ENCODE measurements around the gene FKBP10.
"Not testable (repeated sequence)": the region's sequence is repeated elsewhere in the genome, so short reads cannot be mapped to it uniquely, and the experiment has no call there.

Gene FKBP10

DNA sequence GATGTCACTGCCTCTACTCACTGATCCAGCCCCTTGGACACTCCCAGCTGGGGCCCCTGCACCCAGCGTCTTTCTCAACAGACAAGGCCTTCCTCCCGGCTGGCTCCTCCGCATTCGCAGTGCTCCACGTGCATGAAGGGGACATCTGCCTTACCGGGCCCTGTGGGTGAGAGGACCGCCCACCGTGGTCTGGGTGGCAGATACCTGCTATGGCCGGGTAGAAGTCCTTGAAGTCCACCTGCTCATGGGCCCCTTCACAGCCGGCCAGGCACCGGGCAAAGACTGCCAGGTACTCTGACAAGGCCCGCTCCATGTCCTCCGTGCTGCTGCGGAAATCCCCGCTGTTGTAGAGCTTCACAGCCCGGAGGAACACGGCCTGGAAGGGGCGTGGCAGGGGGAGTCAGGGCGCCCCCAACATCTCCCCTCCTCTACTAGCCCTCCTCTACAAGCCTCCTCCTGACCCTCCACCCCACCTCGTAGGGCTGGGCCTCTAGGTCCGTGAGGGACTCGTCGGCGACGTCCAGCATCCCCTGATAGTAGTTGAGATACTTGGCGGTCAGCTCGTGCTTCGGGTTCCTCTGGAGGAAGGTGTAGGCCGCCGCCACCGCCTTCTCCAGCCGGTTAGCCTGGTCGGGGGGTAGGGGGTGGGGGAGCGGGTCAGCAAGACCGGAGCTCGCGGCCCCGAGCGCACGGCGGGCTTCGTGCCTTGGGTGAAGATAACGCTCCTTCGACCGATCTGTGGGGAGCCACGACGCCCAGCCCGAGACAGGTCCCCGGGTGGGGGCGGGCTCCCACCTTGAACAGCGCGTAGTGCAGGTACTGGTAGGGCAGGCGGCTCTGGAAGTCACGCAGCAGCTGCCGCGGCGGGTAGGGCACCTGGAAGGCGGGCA, 1.9 kb upstream of the FKBP10 start:
- no peak for DNase-seq (ENCODE audit: low read depth)

DNA sequence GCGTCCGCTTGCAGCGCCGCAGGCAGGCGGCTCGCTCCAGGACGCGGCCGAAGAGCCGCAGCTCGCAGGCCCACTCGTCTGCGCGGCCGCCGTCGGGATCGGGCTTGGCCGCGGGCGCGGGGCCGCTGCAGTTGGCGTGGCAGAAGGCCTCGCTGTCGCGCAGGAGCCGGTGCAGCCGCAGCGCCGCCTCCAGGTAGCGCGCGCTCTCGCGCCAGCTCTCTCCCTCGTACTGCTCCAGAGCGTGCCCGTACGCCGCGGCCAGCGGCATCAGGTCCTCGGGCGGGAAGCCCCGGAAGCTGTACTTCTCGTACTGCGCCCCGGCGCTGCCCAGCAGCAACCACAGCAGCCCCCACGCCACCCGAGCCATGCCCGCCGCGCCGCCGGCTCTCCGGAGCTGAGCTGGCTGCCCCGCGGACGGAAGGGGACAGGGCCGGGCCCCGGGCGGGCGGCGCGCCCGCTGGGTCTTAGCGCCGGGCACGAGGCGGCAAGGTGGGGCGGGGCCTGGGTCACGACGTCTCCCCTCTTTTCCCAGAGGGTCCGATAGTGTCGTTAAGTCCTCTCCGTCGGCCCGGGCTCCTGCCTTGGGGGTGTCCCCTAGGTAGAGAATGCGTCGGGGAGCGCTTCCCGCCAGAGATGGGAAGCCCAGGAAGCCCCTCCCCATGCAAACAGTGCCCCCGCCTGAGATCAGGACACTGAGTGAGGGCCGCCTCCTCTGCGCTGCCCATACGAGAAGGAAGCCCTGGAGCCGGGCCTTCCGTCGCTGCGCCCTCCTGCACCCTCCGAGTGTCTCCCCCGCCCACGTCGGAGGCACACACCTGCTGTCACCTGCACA, 1.0 kb upstream of the FKBP10 start, which contains the start of gene P3H4:
TSS of gene P3H4 (minus strand) at position 401 of the 832 bp plus-strand sequence. CDS start at position 367, 34 bp downstream.
- peak; percentile 72 for DNase-seq (ENCODE audit: low read depth)

DNA sequence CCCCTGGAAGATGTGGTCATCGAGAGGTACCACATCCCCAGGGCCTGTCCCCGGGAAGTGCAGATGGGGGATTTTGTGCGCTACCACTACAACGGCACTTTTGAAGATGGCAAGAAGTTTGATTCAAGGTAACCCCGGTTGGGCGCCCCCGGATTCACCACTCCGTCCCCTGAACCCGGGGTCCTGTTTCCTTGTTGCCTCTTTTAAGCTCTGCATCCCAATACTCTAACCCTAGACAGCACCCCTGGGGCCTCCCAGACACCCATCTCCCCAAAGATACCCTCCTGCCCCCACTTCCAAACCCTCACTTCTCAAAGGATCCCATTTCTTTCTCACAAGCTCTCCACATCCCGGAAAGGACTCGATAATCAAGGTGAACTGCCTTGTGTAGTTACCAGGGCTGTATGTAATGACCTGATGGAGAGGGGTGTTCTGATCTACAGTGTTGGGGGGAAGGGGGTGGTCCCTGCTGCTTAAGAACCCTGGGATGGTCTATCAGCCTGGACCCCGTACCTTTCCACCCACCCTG, 412 bp downstream of the FKBP10 start:
- DNase-seq (ENCODE audit: low read depth) = no peak

DNA sequence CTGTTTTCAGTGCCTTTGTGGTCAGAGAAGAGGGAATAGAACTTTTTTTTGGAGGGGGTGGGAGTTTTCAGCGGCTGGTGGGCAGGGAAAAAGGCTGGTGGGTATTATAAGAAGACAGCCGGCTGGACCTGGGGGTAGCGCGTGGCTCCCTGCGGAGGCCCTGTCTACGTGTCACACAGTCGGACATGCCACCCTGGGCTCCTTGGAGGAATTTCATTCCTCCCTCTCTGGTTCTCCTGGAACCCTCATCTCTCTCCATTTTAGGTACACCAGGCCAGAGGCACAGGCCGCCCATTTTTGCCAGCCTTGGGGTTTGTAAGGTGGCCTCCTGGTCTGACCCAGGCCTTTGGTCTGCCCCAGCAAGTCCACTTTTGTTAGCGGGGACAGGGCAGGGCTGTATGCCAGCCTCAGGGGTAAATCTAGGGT, 908 bp downstream of the FKBP10 start:
- DNase-seq (ENCODE audit: low read depth) = no peak

DNA sequence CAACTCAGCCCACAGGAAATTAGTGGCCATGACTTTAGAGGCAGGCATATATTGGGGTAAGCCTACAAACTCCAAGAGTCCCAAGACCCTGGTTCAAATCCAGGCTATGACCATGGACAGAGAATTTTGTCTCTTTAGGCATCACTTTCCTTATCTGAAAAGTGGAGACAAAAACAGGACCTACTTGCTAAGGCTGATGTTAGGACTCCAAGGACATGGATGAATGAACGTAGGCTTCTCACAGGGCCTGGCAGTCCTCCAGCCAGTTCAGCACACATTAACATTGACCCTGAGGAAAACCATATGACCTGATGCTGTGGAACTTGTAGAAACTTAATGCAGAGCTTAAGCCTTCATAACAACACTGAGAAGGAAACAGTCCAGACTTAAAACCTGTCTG, 1.4 kb downstream of the FKBP10 start:
- DNase-seq (ENCODE audit: low read depth) = no peak

DNA sequence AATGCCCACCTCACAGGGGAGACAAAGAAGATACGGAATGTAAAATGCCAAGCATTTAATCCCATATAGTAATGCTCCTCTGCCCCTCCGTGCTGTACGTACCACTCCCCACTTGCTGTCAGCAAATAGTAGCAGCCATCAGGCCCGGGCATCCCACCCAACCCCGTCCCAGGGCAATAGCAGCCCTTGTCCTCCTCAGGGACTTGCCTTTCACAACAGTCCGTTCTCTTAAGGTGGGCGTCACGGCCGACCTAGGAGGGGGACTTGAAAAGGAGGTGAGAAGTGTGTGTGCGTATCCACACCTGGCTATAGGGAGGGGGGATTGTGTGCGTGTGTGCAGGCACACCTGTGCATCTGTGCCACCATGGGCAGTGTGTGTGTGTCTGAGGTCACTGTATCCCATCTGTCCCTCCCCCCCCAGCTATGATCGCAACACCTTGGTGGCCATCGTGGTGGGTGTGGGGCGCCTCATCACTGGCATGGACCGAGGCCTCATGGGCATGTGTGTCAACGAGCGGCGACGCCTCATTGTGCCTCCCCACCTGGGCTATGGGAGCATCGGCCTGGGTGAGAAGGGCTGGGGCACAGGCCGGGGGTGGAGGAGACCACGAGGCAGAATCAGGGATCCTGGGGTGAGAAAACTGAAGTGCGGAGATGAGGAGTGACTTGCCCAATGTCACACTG, 4.0 kb downstream of the FKBP10 start:
- DNase-seq (ENCODE audit: low read depth) = no peak

DNA sequence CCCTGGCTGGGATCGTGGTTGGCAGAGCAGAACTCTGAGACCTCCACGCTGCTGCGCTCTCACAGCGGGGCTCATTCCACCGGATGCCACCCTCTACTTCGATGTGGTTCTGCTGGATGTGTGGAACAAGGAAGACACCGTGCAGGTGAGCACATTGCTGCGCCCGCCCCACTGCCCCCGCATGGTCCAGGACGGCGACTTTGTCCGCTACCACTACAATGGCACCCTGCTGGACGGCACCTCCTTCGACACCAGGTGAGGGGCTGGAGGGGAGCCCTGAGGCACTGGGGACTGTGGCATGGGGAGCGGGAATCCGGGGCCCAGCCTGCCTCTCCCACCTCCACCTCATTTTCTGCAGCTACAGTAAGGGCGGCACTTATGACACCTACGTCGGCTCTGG, 5.2 kb downstream of the FKBP10 start:
- DNase-seq (ENCODE audit: low read depth) = no peak

DNA sequence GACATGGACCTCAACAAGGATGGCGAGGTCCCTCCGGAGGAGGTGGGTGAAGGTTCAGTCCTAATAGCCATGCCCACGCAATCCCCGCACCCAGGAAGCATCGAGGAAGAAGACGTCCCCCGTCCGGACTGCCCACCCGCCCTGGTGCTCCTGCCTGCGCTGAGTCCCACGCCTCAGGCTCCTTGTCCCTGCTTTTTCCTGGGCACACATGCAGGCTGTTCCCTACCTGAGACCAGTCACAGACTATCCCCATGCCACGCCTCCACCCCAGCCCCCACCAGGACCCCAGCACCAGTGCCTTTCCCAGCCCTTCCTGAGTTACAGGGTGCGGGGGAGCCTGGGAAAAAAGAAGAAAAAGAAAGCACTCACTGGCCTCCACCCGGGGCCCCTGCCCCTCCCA, 9.0 kb downstream of the FKBP10 start:
- DNase-seq (ENCODE audit: low read depth) = no peak

DNA sequence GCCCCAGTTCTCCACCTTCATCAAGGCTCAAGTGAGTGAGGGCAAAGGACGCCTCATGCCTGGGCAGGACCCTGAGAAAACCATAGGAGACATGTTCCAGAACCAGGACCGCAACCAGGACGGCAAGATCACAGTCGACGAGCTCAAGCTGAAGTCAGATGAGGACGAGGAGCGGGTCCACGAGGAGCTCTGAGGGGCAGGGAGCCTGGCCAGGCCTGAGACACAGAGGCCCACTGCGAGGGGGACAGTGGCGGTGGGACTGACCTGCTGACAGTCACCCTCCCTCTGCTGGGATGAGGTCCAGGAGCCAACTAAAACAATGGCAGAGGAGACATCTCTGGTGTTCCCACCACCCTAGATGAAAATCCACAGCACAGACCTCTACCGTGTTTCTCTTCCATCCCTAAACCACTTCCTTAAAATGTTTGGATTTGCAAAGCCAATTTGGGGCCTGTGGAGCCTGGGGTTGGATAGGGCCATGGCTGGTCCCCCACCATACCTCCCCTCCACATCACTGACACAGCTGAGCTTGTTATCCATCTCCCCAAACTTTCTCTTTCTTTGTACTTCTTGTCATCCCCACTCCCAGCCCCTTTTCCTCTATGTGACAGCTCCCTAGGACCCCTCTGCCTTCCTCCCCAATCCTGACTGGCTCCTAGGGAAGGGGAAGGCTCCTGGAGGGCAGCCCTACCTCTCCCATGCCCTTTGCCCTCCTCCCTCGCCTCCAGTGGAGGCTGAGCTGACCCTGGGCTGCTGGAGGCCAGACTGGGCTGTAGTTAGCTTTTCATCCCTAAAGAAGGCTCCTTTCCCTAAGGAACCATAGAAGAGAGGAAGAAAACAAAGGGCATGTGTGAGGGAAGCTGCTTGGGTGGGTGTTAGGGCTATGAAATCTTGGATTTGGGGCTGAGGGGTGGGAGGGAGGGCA, 9.7 kb downstream of the FKBP10 start:
- no peak for DNase-seq (ENCODE audit: low read depth)

DNA sequence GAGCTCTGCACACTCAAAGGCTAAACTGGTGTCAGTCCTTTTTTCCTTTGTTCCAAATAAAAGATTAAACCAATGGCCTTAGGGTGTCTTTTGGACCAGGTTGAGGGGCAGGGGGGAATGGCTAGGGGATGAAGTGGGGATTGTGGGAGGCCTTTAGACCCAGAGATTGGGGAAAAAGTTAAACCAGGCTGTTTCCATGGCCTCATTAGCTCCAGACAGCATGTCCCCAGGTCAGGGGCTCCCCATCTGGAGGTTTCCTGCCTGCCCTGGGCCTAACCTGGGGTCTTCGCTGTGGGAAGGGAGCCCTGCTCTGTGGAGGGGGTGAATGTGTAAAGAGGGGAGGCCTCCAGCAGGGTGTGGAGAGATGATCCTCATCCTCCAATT, 10.3 kb downstream of the FKBP10 start:
- DNase-seq (ENCODE audit: low read depth) = no peak

DNA sequence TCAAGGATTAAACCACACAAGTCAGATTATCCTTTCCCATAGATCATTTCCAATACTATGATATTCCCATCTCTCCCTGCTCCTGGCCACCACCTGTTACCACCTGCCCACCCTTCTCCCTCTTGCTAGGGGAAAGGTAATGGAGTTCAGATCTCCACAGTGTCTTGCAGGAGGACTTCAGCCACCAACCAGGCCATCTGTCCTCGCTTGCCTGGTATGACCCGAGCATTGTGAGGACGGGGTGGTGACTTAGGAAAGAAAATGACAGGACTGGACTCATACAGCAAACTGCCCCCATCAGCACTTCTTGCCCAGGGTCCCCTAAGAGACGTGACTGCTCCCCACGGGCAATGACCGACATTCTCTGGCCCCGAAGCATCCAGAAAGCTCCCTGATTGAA, 10.8 kb downstream of the FKBP10 start:
- no peak for DNase-seq (ENCODE audit: low read depth)

DNA sequence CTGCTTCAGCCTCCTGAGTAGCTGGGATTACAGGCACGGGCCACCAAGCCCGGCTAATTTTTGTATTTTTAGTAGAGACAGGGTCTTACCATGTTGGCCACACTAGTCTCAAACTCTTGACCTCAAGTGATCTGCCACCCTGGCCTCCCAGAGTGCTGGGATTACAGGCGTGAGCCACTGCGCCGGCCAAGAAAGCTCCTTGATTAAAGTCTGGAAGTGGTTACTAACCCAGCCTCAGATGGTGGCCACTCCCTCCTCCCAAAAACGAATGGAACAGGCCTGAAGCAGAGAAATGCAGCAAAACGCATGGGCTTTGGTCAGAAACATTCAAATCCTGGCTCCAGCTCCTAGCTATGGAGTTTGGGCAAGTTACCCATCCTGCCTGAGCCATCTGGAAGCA, 11.3 kb downstream of the FKBP10 start:
- no peak for DNase-seq (ENCODE audit: low read depth)

DNA sequence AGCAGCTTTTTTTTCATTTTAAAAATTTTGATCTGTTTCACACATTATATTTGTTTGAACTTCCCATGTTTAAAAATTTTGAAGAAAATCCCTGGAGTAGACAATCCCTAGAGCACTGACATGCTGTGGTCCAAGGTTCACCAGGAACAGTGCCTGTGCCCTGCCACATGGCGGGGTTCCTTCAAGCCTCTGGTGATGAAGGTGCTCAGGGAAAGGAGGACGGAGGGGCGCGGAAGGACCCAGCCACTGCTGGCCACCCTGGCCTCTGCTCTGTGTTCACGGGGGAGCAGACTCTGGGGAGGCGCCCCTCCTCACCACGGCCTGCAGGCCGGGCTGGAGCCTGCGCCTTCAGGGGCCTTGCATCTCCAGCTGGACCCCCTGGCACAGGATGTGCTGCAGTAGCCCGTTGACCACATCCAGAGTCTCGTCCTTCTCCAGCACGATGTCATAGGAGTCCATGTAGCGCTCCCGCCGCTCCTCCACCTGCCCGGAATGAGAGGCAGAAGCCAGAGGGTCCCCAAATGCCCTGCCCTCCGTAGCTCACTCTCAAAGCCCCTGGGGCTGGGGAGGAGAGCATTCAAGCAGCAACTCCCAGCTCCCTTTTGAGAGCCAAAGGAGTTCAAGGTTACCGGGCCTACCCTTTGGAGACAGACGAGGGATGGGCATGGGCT, 12.5 kb downstream of the FKBP10 start:
- no peak for DNase-seq (ENCODE audit: low read depth)

DNA sequence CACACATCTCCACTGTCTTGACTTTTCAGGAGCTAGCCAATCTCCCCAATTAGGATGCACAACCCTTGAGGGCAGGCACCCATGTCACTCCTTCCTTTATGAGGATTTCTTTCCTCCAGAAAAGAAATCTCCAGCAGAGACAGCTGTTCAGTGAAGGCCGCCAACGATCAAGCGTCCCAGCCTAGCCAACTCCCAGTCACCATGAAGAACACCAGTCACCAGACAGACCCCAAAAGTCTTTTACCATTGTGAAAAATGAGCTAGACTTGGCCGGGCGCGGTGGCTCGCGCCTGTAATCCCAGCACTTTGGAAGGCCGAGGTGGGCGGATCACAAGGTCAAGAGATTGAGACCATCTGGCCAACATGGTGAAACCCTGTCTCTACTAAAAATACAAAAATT, 17.2 kb downstream of the FKBP10 start:
- DNase-seq (ENCODE audit: low read depth) = not testable (repeated sequence)

DNA sequence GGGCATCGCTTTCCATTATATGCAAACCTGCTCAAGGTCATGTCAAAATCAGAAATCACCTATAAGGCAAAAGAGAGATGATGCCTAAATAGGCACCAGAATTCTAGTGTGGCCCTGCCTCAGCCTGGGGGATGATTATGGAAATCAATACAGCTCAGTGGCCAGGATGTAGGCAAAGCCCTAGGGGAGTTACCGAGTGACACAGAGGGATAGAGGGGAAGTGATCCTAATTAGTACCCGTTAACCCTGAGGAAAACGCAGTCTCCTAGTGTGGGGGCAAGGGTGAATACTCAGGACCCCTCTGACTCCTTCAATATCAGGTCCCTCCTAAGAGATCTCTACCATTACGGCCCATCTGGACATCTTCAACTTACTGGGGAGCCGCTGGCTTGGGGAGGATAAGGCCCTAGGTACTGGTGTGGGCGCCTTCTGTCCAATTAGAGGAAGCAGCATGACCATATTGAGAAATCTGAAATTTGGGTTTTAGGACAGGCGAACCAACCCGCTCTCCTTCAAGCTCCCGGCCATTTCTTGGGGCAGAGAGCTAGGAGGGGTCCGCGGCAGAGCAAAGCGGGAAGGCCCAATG, 22.5 kb downstream of the FKBP10 start:
- DNase-seq (ENCODE audit: low read depth) = no peak

DNA sequence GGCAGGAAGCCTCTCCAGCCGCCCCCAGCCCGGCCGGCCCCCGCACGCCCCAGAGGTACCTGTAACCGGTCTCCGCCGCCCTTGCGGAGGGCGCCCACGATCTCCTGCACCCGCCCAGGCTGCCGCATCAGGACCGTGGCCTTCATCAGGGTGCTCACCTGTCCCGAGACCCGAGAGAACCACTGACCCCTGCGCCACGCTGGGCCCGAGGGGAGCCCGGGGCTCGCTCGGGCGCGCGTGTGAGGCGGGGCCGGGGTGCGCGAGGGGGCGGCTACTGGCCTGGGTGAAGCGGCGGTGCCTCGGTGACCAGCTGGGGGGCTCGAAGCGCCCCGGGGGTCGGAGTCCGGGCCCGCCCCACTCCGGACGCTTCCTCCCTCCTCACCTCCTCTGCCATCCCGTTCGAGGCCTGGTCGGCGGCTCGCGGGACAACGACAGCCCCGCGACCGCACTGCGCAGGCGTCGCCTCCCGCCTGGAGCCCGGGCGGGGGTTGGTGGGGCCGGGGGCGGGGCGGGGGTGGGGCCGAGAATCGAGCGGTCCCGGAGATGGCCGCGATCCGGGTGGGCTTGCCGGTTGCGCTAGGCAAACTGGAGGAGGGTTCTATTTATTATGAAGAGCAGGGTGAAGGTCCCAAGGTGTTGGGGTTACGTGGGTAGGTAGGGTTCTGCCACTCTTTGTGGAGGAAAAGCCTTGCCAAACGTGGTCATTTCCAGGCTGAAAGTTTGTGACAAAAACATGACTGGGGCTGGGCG, 23.2 kb downstream of the FKBP10 start, which contains the start of gene NT5C3B:
TSS of gene NT5C3B (minus strand) at position 433 of the 750 bp plus-strand sequence. CDS start at position 394, 39 bp downstream.
- DNase-seq (ENCODE audit: low read depth) = peak; percentile 57

DNA sequence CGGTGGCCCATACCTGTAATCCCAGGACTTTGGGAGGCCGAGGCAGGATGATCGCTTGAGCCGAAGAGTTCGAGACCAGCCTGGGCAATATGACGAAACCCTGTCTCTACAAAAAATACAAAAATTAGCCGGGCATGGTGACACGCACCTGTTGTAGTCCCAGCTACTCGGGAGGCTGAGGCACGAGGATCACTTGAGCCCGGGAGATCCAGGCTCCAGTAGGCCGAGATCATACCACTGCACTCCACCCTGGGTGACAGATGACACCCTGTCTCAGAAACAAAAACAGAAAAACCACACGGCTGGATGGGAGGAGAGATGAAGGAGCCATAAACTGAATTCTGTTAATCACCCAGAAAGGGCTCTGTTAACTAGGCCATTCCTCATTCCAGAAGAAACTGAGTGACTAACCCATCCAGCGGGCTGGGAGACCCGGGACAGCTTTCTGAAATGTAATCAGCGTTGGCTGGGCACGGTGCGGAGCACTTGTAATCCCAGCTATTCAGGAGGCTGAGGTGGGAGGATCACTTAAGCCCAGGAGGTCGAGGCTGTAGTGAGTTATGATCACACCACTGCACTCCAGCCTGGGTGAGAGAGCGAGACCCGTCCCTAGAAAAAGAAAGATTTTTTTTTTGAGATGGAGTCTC, 23.9 kb downstream of the FKBP10 start:
- no peak for DNase-seq (ENCODE audit: low read depth)

DNA sequence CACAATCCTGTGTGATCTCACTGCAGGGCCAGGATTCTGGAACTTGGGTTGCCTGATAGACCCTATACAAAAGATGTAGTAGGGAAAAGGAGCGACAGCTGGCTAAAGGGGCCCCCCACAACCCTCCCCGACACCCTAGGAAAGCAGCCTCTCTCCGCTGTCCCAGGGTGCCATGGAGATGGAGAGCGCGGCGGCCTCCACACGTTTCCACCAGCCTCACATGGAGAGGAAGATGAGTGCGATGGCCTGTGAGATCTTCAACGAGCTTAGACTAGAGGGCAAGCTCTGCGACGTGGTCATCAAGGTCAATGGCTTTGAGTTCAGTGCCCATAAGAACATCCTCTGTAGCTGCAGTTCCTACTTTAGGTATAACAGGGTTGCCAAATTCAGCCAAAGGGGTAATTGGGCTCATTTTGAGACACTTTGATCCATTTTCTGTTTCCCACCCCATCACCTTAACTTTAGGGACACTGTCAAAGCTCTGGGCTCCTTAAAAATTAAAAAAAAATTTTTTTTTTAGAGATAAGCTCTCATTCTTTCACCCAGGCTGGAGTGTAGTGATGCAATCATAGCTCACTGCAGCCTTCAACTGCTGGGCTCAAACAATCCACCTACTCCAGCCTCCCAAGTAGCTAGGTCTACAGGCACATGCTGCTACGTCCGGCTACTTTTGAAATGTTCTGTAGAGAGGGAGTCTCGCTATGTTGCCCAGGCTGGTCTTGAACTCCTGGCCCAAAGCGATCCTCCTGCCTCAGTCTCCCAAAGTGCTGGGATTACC, 25.1 kb downstream of the FKBP10 start, which contains the start of gene KLHL10:
TSS of gene KLHL10 (plus strand) at position 65 of the 778 bp plus-strand sequence. CDS start at position 173, 108 bp downstream.
- DNase-seq (ENCODE audit: low read depth) = no peak

All from activated T-cell treated with anti-CD3 and anti-CD28 coated beads for 48 hours (primary cell).